Esophagus (tissue), 2 donors: ENCODE measurements around the gene CD151. TPM values are rescaled to one million over a fixed set of nuclear protein-coding genes. Genes with fewer than 3 reads are reported as not detected.

Experiments used
- H3K27ac ChIP-seq, 2 donors: one replicate each; pipeline ENCODE4 v1.5.1; 2013; ENCODE audit warnings: low read depth in 2 of 2, mild to moderate bottlenecking in 2 of 2, inconsistent platforms in 1 of 2, low read length in 1 of 2, moderate library complexity in 1 of 2
- H3K27me3 ChIP-seq, 2 donors: one replicate each; pipeline ENCODE4 v1.6.1; 2013; ENCODE audit warnings: low read length in 2 of 2, control low read depth in 1 of 2, mild to moderate bottlenecking in 1 of 2; ENCODE audit not compliant: insufficient read depth in 2 of 2, control insufficient read depth in 1 of 2
- H3K36me3 ChIP-seq, 2 donors: one replicate each; pipeline ENCODE4 v1.6.1; 2013; ENCODE audit warnings: low read length in 1 of 2; ENCODE audit not compliant: control insufficient read depth in 2 of 2, insufficient read depth in 2 of 2
- H3K4me1 ChIP-seq, 2 donors: one replicate each; pipeline ENCODE4 v1.6.1; 2013; ENCODE audit warnings: low read length in 1 of 2; ENCODE audit not compliant: control insufficient read depth in 2 of 2, insufficient read depth in 2 of 2
- H3K4me3 ChIP-seq, 2 donors: one replicate each; pipeline ENCODE4 v1.5.1; 2013; ENCODE audit warnings: low read length in 2 of 2, mild to moderate bottlenecking in 2 of 2, low read depth in 1 of 2, moderate library complexity in 1 of 2
- H3K9me3 ChIP-seq, 2 donors: one replicate each; pipeline ENCODE4 v1.6.1; 2013; ENCODE audit warnings: mild to moderate bottlenecking in 2 of 2, low read depth in 1 of 2, low read length in 1 of 2, moderate library complexity in 1 of 2; ENCODE audit not compliant: control insufficient read depth in 2 of 2, insufficient read depth in 1 of 2
- WGBS, 2 donors: extraction: QIAGEN DNeasy Blood & Tissue Kit; methylation state at CpG; one replicate each; pipeline ENCODE4 v1.1.7; 2013; 5-methylcytosine and 5-hydroxymethylcytosine counted together
- polyA plus RNA-seq, 2 donors: library from polyadenylated mRNA; stranded (reverse); fragments of 200-250 nt; gene quantifications; one replicate each; pipeline ENCODE4 v1.2.3, GENCODE V29; 2013
- donor health status: healthy with polysubstance abuse.
- donor health status: Bipolar disorder and iron deficiency.

CD151 gene
- polyA plus RNA-seq, 2 donors: 75.5 to 108 TPM

DNA sequence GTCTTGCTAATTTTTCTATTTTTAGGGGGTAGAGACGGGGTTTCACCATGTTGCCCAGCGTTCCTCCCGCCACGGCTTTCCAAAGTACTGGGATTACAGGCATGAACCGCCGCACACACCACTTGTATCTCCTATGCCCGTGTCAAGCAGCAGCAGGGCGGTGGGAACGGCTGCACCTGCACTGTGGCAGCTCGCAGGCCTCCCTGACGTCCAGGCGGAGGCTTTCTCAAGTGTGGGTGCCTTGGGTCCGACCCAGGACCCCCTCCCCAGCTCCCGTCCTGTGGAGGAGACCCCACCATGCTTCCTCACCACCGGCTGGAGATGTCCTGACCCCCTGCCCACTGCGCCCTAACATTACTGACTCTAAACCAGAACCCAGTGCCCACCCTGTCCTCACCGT, 35.6 kb downstream of the CD151 start:
- Histone ChIP-seq H3K36me3 (peaks cover 0 to 16% of the 10 kb centered on the region in 2 donors), H3K9me3 (no peaks in the 10 kb centered on the region), H3K27ac (no peak overlapping the region), H3K27me3 (no peaks in the 10 kb centered on the region), H3K4me3 (no peak overlapping the region), H3K4me1 (peaks cover 0 to 2% of the 10 kb centered on the region in 2 donors)
- WGBS, 2 donors: 86 to 90% methylated on average over 17 of the region's 17 CpGs

DNA sequence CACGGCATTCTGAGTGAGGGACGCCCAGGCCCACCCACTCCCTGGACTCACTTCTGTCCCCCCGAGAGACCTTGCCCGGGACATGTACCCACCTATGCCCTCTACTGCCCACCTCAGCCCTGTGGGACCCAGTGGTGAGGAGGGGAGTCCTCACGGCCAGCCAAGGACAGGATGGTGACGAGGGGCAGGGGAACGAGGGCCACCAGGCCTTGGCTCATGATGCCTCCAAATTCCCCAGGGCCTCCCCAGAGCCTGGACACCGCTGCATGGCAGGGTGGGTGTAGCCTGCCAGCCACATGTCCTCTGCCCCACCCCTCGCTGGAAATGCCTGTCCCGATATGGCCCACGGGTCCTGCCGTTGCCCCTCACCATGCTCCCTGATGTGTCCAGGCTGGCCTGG, 36.0 kb downstream of the CD151 start:
- 88 to 94% methylated on average over 12 of the region's 12 CpGs for WGBS, 2 donors
- Histone ChIP-seq H3K36me3 (peaks cover 0 to 16% of the 10 kb centered on the region in 2 donors), H3K4me3 (no peak overlapping the region)

DNA sequence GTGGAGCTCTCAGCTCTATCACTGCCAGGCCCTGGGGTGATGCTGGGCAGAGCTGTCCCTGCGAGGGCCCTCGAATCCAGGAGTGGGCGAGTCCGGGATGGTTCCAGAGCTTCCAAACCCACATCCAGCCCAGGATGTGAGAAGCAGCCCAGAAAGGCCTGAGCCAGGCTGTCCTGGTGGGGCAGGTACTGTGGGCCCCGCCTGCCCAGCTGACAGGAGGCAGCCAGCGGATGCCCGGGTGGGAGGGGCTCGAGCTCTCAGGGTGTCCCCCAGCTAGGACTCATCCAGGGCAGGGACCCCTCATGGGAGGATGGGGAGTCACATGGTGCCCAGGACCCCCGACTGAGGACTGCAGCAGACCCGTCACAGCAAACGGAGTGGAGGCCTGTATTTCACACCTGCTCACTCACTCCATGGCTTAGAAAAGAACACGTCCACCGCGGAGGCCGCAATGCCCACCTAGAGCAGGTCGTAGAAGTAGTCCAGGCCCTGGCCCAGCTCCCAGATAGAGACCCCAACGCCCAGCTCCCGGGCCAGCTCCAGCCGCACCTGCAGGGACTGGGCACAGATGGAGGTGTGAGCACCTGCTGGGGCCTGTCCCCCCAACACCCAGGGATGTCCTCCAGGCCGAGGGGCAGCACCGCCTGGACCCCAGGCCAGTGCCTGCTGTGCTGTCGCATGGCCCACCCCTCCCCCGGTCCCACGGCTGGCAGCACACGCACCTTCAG, 36.8 kb downstream of the CD151 start:
- Histone ChIP-seq H3K4me1 (peaks cover 0 to 2% of the 10 kb centered on the region in 2 donors), H3K9me3 (no peaks in the 10 kb centered on the region), H3K4me3 (no peak overlapping the region), H3K27ac (no peak overlapping the region), H3K36me3 (peaks cover 0 to 16% of the 10 kb centered on the region in 2 donors), H3K27me3 (no peaks in the 10 kb centered on the region)
- WGBS, 2 donors: 83 to 84% methylated on average over 25 of the region's 25 CpGs

More for the DNA sequence above, 36.0 kb downstream of the CD151 start:
- no peaks in the 10 kb centered on the region for H3K27me3 ChIP-seq
- H3K4me1 ChIP-seq: peaks cover 0 to 2% of the 10 kb centered on the region in 2 donors
- H3K27ac ChIP-seq: no peak overlapping the region
- H3K9me3 ChIP-seq: no peaks in the 10 kb centered on the region

DNA sequence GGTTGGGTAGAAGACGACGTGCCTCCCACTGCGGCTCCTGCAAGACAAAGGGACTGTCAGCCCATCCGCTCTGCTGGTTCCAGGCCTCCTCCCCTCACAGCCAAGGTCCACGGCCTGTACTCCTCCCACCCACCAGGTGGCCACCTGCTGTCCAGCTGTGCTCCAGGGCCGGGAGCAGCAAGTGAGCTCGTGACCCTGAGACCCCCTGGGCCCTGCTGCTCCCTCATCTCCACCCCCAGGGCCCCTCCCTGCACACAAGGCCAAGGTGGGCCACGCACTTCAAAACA, 37.3 kb downstream of the CD151 start:
- Histone ChIP-seq H3K9me3 (no peaks in the 10 kb centered on the region), H3K4me3 (no peak overlapping the region), H3K27ac (no peak overlapping the region), H3K36me3 (peaks cover 0 to 16% of the 10 kb centered on the region in 2 donors), H3K27me3 (no peaks in the 10 kb centered on the region), H3K4me1 (peaks cover 0 to 2% of the 10 kb centered on the region in 2 donors)
- WGBS, 2 donors: 69 to 74% methylated on average over 8 of the region's 8 CpGs

DNA sequence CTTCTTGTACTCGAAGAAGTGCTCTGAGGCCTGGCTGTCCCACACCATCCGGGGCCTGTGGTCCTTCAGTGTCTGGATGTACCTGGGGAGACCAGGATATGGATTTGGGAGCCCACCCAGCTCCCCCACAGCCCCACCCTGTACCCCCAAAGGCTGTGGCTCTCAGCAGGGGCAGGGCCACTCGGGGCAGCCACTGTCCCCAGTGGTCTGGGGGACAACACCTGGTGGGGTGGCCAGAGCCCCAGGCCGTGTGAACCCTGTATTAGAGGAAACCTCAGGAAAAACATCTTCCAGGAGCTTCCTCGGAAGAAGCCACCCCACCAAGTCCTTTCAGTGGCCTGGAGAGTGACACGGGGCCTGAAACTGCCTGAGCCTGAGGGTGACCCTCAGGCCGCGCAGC, 37.7 kb downstream of the CD151 start:
- Histone ChIP-seq H3K27ac (no peak overlapping the region), H3K4me3 (no peak overlapping the region), H3K4me1 (peaks cover 0 to 2% of the 10 kb centered on the region in 2 donors), H3K9me3 (no peaks in the 10 kb centered on the region), H3K27me3 (no peaks in the 10 kb centered on the region), H3K36me3 (peaks cover 0 to 16% of the 10 kb centered on the region in 2 donors)
- 88 to 89% methylated on average over 8 of the region's 8 CpGs for WGBS, 2 donors

DNA sequence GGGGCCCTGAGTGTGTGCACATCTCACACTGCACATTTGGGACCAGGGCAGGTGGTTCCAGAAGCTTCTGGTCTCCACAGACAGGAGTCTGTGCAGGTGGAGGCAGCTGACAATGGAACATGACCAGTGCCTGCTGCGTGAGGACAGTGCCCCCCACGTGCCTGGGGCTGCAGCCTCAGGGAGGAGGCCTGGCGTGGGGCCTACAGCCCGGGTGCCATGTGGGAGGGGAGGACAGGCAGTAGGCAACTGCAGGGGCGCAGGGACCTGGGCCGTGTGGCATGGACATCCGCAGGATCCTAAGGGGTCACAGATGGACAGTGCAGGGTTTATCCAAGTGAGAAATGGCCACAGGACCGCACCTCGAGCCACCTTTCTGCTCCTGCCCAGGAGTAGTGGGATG, 38.7 kb downstream of the CD151 start:
- Histone ChIP-seq H3K4me1 (peaks cover 0 to 2% of the 10 kb centered on the region in 2 donors), H3K36me3 (peaks cover 0 to 14% of the 10 kb centered on the region in 2 donors), H3K9me3 (no peaks in the 10 kb centered on the region), H3K27me3 (no peaks in the 10 kb centered on the region), H3K27ac (no peak overlapping the region), H3K4me3 (no peak overlapping the region)
- 73 to 79% methylated on average over 9 of the region's 9 CpGs for WGBS, 2 donors

DNA sequence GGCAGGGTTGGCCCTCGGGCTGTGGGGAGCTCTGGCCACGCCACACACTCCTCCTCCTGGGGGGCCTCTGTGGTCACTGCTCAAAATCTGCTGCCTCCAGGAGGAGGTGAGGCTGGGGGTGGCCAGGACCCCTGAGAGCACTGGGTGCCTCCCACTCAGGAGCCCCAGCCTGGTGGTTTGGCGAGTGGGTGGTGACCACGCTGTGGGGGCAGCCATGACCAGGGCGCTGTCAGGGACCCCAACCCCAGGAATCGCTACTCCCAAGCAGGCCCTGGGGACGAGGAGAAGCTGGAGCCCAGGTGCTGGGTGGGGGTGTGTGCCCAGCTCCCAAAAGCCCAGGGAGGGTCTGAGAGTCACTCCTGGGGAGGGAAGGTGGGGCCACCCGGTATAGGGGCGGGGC, 40.0 kb downstream of the CD151 start:
- H3K4me1 ChIP-seq: peaks cover 0 to 2% of the 10 kb centered on the region in 2 donors
- no peak overlapping the region for H3K4me3 ChIP-seq
- 83 to 89% methylated on average over 9 of the region's 9 CpGs for WGBS, 2 donors
- no peak overlapping the region for H3K27ac ChIP-seq
- H3K27me3 ChIP-seq: no peaks in the 10 kb centered on the region
- peaks cover 0 to 14% of the 10 kb centered on the region in 2 donors for H3K36me3 ChIP-seq
- H3K9me3 ChIP-seq: no peaks in the 10 kb centered on the region

DNA sequence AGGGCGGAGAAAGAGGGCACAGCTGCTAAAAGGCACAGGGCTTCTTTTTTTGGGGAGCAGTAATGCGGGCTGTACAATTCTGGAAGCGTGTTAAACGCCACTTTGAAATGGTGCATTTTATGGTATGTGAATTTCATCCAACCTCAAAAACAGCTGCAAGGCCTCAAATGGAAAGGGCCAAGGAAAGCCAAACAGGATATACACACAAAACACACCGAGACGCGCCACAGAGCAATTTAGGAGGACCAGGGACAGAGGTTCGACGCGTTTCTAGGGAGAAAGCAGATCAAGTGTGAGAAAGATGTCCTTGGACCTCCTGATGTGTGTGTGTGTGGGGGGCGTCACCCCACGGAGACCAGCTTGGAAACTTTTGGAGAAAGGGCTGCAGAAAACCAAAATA, 41.0 kb downstream of the CD151 start:
- Histone ChIP-seq H3K9me3 (no peaks in the 10 kb centered on the region), H3K27ac (no peak overlapping the region), H3K4me3 (no peak overlapping the region), H3K27me3 (no peaks in the 10 kb centered on the region), H3K36me3 (peaks cover 0 to 10% of the 10 kb centered on the region in 2 donors), H3K4me1 (peaks cover 0 to 2% of the 10 kb centered on the region in 2 donors)
- WGBS, 2 donors: 70 to 75% methylated on average over 12 of the region's 12 CpGs

DNA sequence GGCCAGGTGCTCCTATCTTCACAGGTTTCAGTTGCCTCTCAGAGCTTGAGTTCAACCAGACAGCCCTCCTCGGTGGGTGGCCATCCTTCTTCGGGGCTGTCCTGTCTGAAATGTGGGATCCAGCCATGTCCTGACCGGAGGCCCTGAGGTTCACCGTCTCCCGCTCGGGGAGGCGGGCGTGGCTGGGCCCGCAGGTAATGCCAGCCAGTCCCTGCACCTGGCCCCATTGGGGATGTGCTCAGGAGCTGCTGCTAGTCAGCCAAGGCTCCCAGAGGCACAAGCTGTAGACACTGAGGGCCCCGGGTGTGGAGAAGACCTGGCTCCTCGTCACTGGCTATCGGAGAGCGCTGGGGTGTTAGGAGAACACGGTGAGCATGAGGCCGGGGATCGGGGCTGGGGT, 42.5 kb downstream of the CD151 start:
- Histone ChIP-seq H3K9me3 (no peaks in the 10 kb centered on the region), H3K36me3 (peaks cover 0 to 6% of the 10 kb centered on the region in 2 donors), H3K27me3 (no peaks in the 10 kb centered on the region), H3K27ac (no peak overlapping the region), H3K4me3 (no peak overlapping the region), H3K4me1 (peaks cover 0 to 2% of the 10 kb centered on the region in 2 donors)
- 85 to 88% methylated on average over 16 of the region's 16 CpGs for WGBS, 2 donors

DNA sequence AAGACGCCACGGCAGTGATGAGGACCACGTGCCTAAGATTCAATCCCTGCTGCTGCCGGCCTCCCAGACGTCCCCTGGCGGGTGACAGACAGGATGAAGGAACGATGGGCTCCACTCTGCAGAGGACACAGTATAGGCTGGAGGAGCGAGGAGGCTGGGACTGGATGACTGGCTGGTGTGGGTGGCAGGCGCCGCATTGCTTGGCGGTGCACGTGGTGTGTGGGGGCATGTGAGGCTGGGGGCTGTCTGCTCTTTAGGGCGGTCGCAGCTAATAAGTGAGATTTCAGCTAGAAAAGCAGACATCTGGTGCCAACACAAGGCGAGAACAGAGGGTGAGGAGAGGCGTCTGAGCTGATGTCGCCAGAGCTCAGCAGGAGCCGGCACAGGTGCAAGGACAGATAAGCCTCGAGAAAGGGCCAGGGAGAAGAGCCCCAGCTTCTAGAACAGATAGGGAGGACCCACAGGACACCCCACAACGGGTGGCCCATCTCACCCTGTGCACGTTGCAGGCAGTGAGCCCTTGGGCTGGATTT, 43.1 kb downstream of the CD151 start:
- Histone ChIP-seq H3K27me3 (no peaks in the 10 kb centered on the region), H3K4me1 (peaks cover 0 to 2% of the 10 kb centered on the region in 2 donors), H3K36me3 (peaks cover 0 to 10% of the 10 kb centered on the region in 2 donors), H3K4me3 (no peak overlapping the region), H3K9me3 (no peaks in the 10 kb centered on the region), H3K27ac (no peak overlapping the region)
- WGBS, 2 donors: 84 to 91% methylated on average over 21 of the region's 21 CpGs
